Central memory CD4-positive, alpha-beta T cell (primary cell): ENCODE results near the gene LRIG1.

Experiments
- DNase-seq: peaks from one replicate; pipeline ENCODE4 v3.0.0; 2022

LRIG1 gene

GRCh38 chr3:66338927-66339326 lies 161.9 kb downstream of the LRIG1 start:
- no peak for DNase-seq

GRCh38 chr3:66336333-66336766 lies 164.5 kb downstream of the LRIG1 start:
- no peak for DNase-seq

- DNase-seq = no peak
Observed at GRCh38 chr3:66335671-66336070, 165.2 kb downstream of the LRIG1 start.
